HG03025 (cell line): ENCODE results near the gene MRPL36.

Source experiments
- ATAC-seq: cut with Tn5 transposase; IDR thresholded peaks from one replicate; pipeline ENCODE4 v1.9.1; 2021; ENCODE audit warnings: mild to moderate bottlenecking, moderate library complexity; ENCODE audit not compliant: unreplicated experiment, low FRiP score

Gene MRPL36

GRCh38 chr5:1782385-1783215 lies 17.0 kb downstream of the MRPL36 start:
- ATAC-seq, result peak; percentile 5

GRCh38 chr5:1781726-1782384 lies 17.8 kb downstream of the MRPL36 start:
- no peak for ATAC-seq

- no peak for ATAC-seq
Observed at GRCh38 chr5:1781107-1781506, 18.5 kb downstream of the MRPL36 start.

- ATAC-seq, result no peak
Observed at GRCh38 chr5:1780614-1780930, 19.1 kb downstream of the MRPL36 start.

GRCh38 chr5:1779782-1780613 lies 19.6 kb downstream of the MRPL36 start:
- no peak for ATAC-seq

- no peak for ATAC-seq
Observed at GRCh38 chr5:1779021-1779680, 20.5 kb downstream of the MRPL36 start.

- ATAC-seq, result no peak
Observed at GRCh38 chr5:1778138-1779020, 21.3 kb downstream of the MRPL36 start.

- no peak for ATAC-seq
Observed at GRCh38 chr5:1777281-1778137, 22.1 kb downstream of the MRPL36 start.

- no peak for ATAC-seq
Observed at GRCh38 chr5:1776831-1777230, 22.8 kb downstream of the MRPL36 start.

- peak; percentile 60 for ATAC-seq
Observed at GRCh38 chr5:1772634-1773033, 27.0 kb downstream of the MRPL36 start.

GRCh38 chr5:1771149-1772065 lies 28.2 kb downstream of the MRPL36 start:
- ATAC-seq, result no peak

GRCh38 chr5:1770443-1770802 lies 29.2 kb downstream of the MRPL36 start:
- no peak for ATAC-seq

- no peak for ATAC-seq
Observed at GRCh38 chr5:1769752-1770442, 29.7 kb downstream of the MRPL36 start.

- ATAC-seq, result no peak
Observed at GRCh38 chr5:1769017-1769640, 30.5 kb downstream of the MRPL36 start.

GRCh38 chr5:1768283-1769000 lies 31.2 kb downstream of the MRPL36 start:
- no peak for ATAC-seq
